ENCODE results near the gene DBN1. TPM values are rescaled to one million over a fixed set of nuclear protein-coding genes. Genes with fewer than 3 reads are reported as not detected.

DBN1 gene
- 152 and 161 TPM in 2 replicates for total RNA-seq

GRCh38 chr5:177473443-177474001, at the start of gene DBN1:
Gene DBN1, minus strand, starts transcription at chr5:177473634. Its CDS starts 113 bp downstream, at chr5:177473521.

GRCh38 chr5:177516601-177517568, 43.5 kb upstream of the DBN1 start, which contains the start of gene DDX41:
Gene DDX41, minus strand, starts transcription at chr5:177516961. Its CDS starts 16 bp downstream, at chr5:177516945.

GRCh38 chr5:177509381-177509951, 36.0 kb upstream of the DBN1 start, which contains the start of gene DOK3:
Gene DOK3, minus strand, starts transcription at chr5:177509826. Its CDS starts 286 bp downstream, at chr5:177509540.

GRCh38 chr5:177497292-177498012, 24.0 kb upstream of the DBN1 start, which contains the start of gene PDLIM7:
Gene PDLIM7, minus strand, starts transcription at chr5:177497604. Its CDS starts 1,092 bp downstream, at chr5:177496512.

GRCh38 chr5:177446200-177447065, 27.0 kb downstream of the DBN1 start, which contains the start of gene PRR7:
Gene PRR7, plus strand, starts transcription at chr5:177446814. Its CDS starts 8,254 bp downstream, at chr5:177455068.

GRCh38 chr5:177426566-177427210, 46.7 kb downstream of the DBN1 start, which contains the start of gene GRK6:
Gene GRK6, plus strand, starts transcription at chr5:177426676. Its CDS starts 170 bp downstream, at chr5:177426846.

GRCh38 chr5:177409043-177409801, 64.2 kb downstream of the DBN1 start, which contains the start of gene F12:
Gene F12, minus strand, starts transcription at chr5:177409564. Its CDS starts 37 bp downstream, at chr5:177409527.

Other genes starting within 250 kb of the DBN1 start
- gene RAB24, start 169.9 kb downstream of the DBN1 start, total RNA-seq = 15.6 and 20.5 TPM in 2 replicates
- 156 and 217 TPM in 2 replicates for gene PRELID1, start 169.8 kb downstream of the DBN1 start, total RNA-seq
- 14.0 and 39.8 TPM in 2 replicates for gene MXD3, start 161.7 kb downstream of the DBN1 start, total RNA-seq
- 441 and 442 TPM in 2 replicates for gene LMAN2, start 122.0 kb downstream of the DBN1 start, total RNA-seq
- 5.2 and 7.5 TPM in 2 replicates for gene RGS14, start 115.7 kb downstream of the DBN1 start, total RNA-seq
- not detected in 2 replicates for gene SLC34A1, start 89.2 kb downstream of the DBN1 start, total RNA-seq
- not detected in 2 replicates for gene PFN3, start 73.0 kb downstream of the DBN1 start, total RNA-seq
- 1.3 and 1.7 TPM in 2 replicates for gene F12, start 64.1 kb downstream of the DBN1 start, total RNA-seq
- gene GRK6, start 47.0 kb downstream of the DBN1 start, total RNA-seq = 27.0 and 31.0 TPM in 2 replicates
- 5.8 and 10.8 TPM in 2 replicates for gene PRR7, start 26.8 kb downstream of the DBN1 start, total RNA-seq
- gene PDLIM7, start 24.0 kb upstream of the DBN1 start, total RNA-seq = 54.4 and 99.4 TPM in 2 replicates
- 0.65 and 3.6 TPM in 2 replicates for gene DOK3, start 36.2 kb upstream of the DBN1 start, total RNA-seq
- 84.5 and 96.1 TPM in 2 replicates for gene DDX41, start 43.3 kb upstream of the DBN1 start, total RNA-seq
- 11.7 and 13.1 TPM in 2 replicates for gene FAM193B, start 80.9 kb upstream of the DBN1 start, total RNA-seq
- 215 and 232 TPM in 2 replicates for gene TMED9, start 118.6 kb upstream of the DBN1 start, total RNA-seq
- 31.3 and 35.7 TPM in 2 replicates for gene B4GALT7, start 126.5 kb upstream of the DBN1 start, total RNA-seq